Measurements from ENCODE around the gene DDX49. TPM values are rescaled to one million over a fixed set of nuclear protein-coding genes. Genes with fewer than 3 reads are reported as not detected.

Gene DDX49
- total RNA-seq, 1 experiment from 2014 or later, result 214 TPM

DNA sequence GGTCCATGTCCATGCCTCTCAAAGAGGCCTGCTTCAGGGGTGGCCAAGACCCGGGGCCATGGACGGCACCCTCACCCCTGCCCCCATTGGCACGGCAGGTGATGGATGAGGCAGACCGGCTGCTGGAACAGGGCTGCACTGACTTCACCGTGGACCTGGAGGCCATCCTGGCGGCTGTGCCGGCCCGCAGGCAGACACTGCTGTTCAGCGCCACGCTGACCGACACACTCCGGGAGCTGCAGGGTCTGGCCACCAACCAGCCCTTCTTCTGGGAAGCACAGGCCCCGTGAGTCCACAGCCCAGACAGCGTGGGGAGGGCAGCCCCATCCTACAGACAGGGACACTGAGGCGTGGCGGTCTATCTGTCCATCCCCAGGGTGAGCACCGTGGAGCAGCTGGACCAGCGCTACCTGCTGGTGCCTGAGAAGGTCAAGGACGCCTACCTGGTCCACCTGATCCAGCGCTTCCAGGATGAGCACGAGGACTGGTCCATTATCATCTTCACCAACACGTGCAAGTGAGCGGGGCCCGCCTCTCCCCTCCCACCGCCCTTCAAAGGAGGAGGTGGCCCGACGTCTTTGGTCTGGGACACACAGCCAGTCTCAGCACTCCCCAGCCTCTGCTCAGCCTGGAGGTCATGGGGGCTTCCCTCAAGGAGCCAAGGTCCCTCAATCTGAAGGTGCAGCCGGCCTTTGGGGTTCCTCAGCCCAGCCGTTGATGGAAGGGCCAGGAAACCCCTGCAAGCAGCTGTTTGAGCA, 2.9 kb downstream of the DDX49 start:
- H3K36me3 ChIP-seq, result peaks cover 68% of the 10 kb centered on the region

DNA sequence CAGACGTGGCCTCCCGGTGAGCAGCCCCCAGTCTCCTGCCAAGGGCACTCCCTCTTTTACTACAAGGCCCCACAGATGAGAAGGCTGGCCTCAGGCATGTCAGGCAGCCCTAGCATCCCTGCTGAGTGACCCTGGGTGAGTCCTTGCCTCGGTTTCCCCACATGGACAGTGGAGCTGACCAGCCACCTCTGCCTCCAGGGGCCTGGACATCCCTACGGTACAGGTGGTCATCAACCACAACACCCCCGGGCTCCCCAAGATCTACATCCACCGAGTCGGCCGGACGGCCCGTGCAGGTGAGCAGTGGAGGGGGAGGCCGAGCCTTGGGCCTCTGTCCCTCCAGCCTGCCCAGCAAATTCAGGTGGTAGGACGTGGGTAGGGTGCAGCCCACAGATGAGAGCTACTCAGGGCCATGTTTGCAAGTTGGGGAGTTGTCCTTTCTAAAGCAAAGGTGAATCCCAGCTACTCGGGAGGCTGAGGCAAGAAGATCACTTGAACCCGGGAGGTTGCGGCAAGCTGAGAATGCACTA, 5.2 kb downstream of the DDX49 start:
- no peak for DNase-seq

More for the DNA sequence above, 2.9 kb downstream of the DDX49 start:
- H3K4me3 ChIP-seq, result no peak overlapping the region
- no peaks in the 10 kb centered on the region for H3K9me3 ChIP-seq
- DNase-seq, result no peak
- no peaks in the 10 kb centered on the region for H3K27me3 ChIP-seq

DNA sequence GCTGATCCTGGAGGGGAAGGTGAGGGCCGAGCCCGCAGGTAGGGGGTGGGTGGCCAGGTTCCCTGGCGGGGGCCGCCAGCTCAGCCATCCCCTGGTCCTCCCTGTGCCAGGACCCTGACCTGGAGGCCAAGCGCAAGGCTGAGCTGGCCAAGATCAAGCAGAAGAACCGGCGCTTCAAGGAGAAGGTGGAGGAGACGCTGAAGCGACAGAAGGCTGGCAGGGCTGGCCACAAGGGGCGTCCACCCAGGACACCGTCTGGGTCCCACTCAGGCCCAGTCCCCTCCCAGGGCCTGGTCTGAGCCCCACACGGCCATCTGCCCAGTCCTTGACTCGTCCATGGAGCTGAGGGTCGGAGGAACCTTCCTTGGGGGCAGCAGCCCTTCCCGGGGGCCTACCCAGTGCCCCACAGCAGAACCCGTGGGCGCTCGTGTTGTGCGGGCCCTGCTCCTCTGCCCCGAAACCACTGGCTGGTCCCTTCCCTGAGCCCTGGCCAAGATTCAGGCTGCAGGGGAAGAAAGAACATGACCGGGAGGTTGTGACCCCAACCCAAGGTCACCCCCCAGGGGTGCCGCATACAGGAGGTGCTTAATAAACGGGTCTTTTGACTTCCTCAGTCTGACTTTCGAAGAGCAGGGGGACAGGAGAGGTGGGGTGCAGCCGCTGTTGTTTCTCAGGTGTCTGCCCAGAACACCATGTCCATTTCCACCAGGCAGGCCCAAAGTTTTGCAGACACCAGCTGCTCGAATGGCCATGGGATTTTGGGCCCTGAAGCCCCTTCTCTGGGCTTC, 8.7 kb downstream of the DDX49 start:
- DNase-seq, result no peak
- Histone ChIP-seq H3K36me3 (peaks cover 90% of the 10 kb centered on the region), H3K4me3 (no peak overlapping the region)

More for the DNA sequence above, 5.2 kb downstream of the DDX49 start:
- Histone ChIP-seq H3K4me3 (no peak overlapping the region), H3K36me3 (peaks cover 83% of the 10 kb centered on the region), H3K27me3 (no peaks in the 10 kb centered on the region), H3K9me3 (no peaks in the 10 kb centered on the region)

DNA sequence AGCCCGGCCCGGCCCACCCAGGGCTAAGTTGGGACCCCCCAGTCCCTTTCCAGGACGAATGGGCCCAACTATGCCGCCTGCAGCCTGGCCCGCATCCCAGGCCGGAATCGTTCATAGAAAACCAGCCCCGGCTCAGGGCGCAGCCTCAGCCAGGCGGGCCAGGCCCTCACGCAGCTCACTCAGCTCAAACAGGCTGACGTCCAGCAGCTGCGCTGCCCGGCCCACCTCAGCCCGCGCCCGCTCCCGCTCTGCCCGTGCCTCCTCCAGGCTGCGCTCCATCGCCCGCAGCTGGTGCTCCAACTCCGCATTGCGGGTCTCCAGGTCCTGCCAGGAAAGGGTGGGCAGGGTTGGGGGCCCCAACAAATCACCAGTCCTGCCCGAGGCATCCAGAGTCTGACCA, 9.8 kb downstream of the DDX49 start:
- no peak overlapping the region for H3K4me3 ChIP-seq
- no peak for DNase-seq
- no peaks in the 10 kb centered on the region for H3K9me3 ChIP-seq
- no peaks in the 10 kb centered on the region for H3K27me3 ChIP-seq
- H3K36me3 ChIP-seq, result peaks cover 92% of the 10 kb centered on the region

More for the DNA sequence above, 8.7 kb downstream of the DDX49 start:
- Histone ChIP-seq H3K9me3 (no peaks in the 10 kb centered on the region), H3K27me3 (no peaks in the 10 kb centered on the region)

DNA sequence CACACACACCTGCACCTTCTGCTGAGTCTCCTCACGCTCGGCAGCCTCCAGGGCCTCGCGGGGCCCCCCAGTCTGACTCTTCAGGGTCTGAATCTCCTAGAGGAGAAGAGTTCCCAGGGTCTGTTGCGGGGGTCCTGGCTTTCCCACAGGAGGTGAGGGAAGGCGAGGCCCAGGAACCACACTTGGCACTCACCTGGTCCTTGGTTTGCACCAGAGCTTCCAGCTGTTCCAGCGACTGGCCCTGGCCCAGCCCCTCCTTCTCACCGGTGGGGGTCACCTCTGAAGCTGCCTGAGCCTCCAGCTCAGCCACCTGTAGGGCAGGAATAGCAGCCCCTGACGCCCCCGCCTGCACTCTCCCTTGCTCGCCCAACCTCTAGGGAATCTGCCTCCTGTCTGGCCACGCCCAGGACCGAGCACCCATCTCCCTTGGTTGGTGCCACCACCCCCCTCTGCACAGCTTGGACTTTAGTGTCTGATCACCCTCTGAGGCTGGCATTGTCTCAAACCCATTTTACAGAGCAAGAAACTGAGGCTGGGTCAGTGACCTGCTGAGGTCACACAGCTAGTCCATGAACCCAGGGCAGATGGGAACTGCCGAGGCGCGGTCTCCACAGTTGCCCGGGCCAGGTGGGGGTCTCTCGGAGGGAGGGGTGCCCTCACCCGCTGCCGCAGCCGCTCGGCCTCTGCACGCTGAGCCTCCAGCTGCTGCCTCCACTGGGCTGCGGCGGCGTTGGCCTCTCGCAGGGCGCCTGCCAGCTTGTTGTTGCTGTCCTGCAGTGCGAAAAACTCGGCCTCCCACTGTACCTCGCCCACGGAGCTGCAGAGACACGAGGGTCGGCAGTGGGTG, 12.0 kb downstream of the DDX49 start:
- H3K36me3 ChIP-seq, result peaks cover 92% of the 10 kb centered on the region
- no peaks in the 10 kb centered on the region for H3K27me3 ChIP-seq
- DNase-seq, result no peak

DNA sequence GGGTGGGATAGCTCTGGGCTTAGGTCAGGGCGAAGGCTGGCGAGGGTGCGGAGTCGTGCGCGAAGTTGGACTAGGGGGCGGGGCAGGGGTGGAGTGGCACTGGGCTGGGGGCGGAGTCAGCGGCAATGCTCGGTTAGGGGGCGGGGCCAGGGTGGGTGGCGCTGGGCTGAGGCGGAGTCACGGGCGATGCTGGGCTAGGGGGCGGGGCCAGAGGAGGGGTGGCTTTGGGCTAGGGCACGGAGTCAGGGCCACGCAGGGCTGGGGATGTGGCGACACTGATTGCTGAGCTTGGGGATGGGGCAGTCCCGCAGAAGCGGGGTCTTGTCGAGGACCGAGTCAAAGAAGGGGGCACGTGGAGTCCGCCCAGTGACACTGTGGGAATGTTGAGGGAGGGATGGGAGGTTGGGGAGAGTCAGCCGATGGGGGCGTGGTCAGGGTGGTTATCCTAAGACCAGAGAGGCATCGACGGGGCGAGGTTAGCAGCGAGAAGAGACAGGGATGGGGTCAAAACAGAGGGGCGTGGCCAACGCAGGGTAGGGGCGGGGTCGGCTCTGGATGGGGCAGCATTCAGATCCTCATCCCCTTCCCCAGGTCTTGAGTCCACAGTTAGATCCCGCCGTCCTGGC, 12.8 kb downstream of the DDX49 start:
- peaks cover 90% of the 10 kb centered on the region for H3K36me3 ChIP-seq
- DNase-seq, result peak; percentile 63

More for the DNA sequence above, 12.0 kb downstream of the DDX49 start:
- H3K4me3 ChIP-seq, result no peak overlapping the region
- no peaks in the 10 kb centered on the region for H3K9me3 ChIP-seq

DNA sequence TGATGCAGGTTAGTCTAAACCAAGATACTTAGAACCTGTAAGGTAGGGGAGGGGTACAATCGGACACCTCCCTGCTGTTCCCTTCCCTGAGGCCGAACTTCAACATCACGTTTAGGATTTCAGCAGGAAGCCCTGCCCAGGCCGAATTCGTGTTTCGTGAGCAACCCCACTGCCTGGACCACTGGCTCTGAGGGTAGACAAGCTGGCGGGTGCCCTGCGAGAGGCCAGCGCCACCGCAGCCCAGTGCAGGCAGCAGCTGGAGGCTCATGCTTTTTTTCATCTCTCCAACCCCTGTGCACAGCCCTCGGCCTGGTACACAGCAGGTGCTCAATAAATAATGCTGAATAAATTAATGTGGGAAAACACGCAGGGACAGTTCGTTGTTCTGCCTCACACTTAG, 13.8 kb downstream of the DDX49 start:
- Histone ChIP-seq H3K4me3 (no peak overlapping the region), H3K9me3 (no peaks in the 10 kb centered on the region), H3K27me3 (no peaks in the 10 kb centered on the region), H3K36me3 (peaks cover 90% of the 10 kb centered on the region)
- DNase-seq, result no peak

More for the DNA sequence above, 12.8 kb downstream of the DDX49 start:
- Histone ChIP-seq H3K9me3 (no peaks in the 10 kb centered on the region), H3K4me3 (no peak overlapping the region), H3K27me3 (no peaks in the 10 kb centered on the region)

DNA sequence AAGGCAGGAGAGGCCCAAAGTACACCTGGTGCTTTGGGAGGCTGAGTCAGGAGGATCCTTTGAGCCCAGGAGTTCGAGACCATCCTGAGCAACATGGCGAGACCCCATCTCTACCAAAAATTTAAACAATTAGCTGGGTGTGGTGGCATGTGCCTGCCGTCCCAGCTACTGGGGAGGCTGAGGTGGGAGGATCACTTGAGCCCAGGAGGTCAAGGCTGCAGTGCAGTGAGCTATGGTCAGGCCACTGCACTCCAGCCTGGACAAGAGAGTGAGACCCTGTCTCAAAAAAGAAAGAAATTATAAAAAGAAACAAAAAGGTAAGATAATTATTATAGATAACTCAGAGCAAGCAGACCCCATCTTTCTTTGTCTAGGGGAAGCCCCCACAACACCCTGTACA, 19.6 kb downstream of the DDX49 start:
- no peak for DNase-seq
- Histone ChIP-seq H3K9me3 (no peaks in the 10 kb centered on the region), H3K27me3 (no peaks in the 10 kb centered on the region), H3K36me3 (peaks cover 51% of the 10 kb centered on the region), H3K4me3 (peak overlapping the region; percentile 96)

DNA sequence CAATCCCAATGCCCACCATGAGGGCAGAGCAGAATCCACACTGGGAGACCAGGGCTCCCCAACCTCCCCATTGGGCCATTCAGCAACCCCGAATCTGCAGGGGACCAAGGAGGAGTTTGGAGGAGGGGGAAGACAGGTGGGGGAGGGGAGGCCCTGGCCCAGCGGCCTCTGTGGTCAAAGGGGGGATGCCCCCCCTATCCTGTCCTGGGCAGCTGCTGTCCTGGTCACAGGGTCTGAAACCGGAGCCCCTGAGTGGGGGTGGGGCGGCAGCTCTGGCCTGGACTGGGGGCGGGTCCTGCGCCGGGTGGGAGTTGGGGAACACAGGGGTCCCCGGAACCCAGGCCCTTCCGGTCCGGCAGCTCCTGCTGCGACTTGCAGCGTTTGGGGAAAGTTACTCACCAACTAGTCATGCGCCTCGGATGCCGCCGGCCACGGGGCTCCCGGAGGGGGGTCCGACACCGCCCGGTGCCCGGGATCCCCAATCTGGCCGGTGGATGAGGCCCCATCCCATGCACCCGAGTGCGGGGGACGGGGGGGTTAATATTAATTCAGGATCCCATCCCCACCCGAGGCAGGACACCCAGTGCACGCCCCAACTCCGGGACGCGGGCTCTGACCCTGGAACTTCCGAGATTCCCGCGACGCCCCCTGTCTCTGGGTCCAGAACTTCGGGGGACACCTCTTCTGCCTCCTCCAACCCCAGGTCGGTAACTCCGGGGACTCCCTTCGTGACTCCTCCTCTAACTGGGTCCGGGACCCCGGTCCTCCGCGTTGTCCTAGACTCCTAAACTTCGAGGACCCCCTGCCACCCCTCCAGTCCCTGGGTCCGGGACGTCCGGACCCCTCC, 20.6 kb downstream of the DDX49 start:
- Histone ChIP-seq H3K4me3 (peak overlapping the region; percentile 96), H3K27me3 (no peaks in the 10 kb centered on the region), H3K36me3 (peaks cover 42% of the 10 kb centered on the region), H3K9me3 (no peaks in the 10 kb centered on the region)
- DNase-seq, result peak; percentile 83

DNA sequence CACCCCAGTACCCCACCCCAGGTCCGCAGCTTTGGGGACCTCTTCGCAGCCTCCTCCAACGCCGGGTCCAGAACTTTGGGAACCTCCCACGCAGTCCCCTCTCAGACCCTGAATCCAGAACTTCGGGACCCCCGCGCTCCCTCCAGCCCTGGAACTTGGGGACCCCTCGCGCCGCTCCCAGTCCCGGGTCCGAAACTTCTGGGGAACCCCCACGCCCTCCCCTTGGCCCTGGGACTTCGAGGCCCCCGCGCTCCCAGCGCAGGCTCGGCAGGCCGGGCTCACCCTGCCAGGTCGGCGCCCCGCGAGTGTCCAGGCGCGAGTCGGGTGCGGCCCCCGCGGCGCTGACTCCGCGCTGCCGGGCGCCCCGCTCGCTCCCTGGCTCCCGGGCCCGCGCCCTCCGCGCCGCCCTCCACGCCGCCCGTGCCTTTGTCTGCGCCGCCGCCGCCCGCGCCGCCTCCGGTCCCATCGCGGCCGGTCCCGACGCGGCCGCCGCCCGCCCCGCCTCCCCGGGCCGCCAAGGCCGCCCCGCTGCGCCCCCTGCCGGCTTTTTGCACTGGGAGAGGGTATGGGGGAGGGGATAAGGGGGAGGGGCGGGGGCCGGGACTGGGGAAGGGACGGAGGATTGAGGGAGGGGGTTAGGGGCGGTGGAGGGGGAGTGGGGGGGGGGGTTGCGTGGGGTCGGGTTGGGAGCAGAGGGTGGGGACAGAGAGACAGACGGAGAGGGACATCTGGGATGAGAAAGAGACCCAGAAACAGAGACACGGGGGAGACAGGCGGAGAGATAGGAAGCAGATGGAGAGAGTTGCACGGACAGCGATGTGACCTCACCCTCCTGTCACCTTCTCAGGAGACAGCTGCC, 21.5 kb downstream of the DDX49 start, which contains the start of gene HOMER3:
HOMER3 (minus strand) TSS at position 449 of the 859 bp plus-strand sequence. CDS start 2,235 bp downstream, outside the sequence.
- Histone ChIP-seq H3K9me3 (no peaks in the 10 kb centered on the region), H3K27me3 (no peaks in the 10 kb centered on the region), H3K4me3 (peak within 1 kb of the TSS; percentile 96), H3K36me3 (peaks cover 34% of the 10 kb centered on the region)
- peak; percentile 80 for DNase-seq

DNA sequence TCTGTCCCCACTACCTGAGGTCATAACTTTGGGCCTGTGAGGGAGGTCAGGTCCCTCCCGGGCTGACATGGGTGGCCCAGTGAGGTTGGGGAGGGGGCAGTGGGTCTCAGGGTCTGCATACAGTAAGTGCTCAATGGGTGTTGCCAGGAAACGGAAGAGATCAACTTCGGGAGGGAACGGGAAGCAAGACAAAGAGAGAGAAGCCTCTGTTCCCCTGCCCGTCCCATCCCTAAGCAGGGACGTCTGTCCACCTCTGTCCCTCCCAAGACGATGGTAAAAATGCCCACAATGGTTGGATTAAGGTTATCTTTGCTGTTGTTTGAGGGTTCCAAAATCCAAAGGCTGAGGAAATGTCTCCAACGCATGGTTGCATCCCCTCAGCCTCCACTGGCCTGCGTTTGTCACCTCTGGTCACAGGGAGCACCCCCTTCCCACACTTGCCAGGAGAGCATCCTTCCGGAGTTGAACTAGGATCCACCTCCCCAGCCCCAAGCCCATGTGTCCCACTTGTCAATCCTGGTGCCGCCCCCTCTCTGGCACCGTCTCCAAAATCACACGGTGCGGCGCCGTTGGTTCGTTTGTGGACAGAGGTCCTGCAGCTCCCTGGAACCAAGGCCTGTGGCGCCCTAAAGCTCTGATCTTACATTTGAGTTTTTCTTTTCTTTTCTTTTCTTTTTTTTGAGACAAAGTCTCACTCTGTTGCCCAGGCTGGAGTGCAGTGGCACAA, 22.3 kb downstream of the DDX49 start:
- Histone ChIP-seq H3K27me3 (no peaks in the 10 kb centered on the region), H3K4me3 (peak overlapping the region; percentile 19; the same call in 1 of the 2 replicates), H3K36me3 (peaks cover 28% of the 10 kb centered on the region), H3K9me3 (no peaks in the 10 kb centered on the region)
- no peak for DNase-seq

DNA sequence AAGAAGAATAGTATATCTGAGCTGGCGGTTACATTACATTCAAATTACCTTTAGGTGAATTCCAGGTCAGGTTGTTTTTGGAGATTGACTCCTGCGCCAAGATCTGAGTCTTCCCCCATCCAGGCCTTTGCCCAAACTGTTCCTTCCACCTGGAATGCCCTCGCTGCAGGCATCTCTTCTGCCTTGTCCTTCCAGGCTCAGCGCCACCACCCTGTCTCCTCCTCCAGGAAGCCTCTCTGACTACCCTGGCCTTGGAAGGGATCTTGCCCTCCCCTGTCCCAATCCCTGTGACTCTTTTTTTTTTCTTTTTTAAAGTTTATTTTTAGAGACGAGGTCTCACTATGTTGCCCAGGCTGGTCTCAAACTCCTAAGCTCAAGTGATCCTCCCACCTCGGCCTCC, 23.2 kb downstream of the DDX49 start:
- DNase-seq, result no peak
- Histone ChIP-seq H3K4me3 (no peak overlapping the region), H3K27me3 (no peaks in the 10 kb centered on the region), H3K36me3 (peaks cover 27% of the 10 kb centered on the region), H3K9me3 (no peaks in the 10 kb centered on the region)

DNA sequence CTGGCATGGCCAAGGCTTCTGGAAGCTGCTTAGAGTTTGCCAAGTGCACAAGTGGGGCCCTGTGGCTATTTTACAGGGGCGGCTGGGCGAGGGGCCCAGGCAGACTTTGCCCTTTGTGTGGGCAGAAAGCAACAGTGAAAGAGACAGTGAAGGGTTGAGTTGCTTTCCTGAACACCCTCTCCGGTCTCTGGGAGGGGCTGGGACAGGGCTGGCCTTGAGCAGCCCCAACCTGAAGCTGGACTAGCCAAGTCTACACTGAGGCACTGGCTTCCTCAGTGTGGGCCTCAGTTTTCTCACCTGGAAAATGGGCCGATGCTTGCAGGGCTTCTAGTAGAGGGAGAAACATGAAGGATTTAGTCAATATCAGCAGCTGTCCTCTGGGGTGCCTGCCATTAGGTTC, 23.9 kb downstream of the DDX49 start:
- Histone ChIP-seq H3K4me3 (no peak overlapping the region), H3K27me3 (no peaks in the 10 kb centered on the region), H3K36me3 (peaks cover 19% of the 10 kb centered on the region), H3K9me3 (no peaks in the 10 kb centered on the region)
- no peak for DNase-seq

DNA sequence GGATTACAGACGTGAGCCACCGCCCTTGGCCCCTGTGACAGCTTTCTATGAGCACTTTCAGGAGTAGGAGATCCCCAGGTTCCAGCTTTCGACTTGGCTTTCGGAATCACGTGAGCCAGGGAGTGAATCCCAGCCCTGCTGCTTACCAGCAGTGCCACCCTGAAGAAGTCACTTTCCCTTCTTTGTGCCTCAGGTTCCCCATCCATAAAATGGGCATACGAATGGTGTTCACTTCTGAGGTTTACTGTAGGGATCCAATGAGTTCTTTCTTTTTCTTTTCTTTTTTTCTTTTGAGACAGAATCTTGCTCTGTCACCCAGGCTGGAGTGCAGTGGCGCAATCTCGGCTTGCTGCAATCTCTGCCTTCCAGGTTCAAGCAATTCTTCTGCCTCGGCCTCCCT, 25.8 kb downstream of the DDX49 start:
- DNase-seq, result no peak
- peaks cover 8% of the 10 kb centered on the region for H3K36me3 ChIP-seq
- H3K4me3 ChIP-seq, result no peak overlapping the region
- H3K27me3 ChIP-seq, result no peaks in the 10 kb centered on the region
- H3K9me3 ChIP-seq, result no peaks in the 10 kb centered on the region
